NOMO-1 (cell line): Measurements from ENCODE around the gene DHX36.

Source experiments
- DNase-seq, 2 experiments: peaks; one replicate each; lab custom pipeline; 2025; ENCODE audit not compliant: unreplicated experiment in 2 of 2; lab: John Stamatoyannopoulos, UW

Gene DHX36

GRCh38 chr3:154227531-154227930, 96.8 kb downstream of the DHX36 start:
- no peak for DNase-seq

DNA sequence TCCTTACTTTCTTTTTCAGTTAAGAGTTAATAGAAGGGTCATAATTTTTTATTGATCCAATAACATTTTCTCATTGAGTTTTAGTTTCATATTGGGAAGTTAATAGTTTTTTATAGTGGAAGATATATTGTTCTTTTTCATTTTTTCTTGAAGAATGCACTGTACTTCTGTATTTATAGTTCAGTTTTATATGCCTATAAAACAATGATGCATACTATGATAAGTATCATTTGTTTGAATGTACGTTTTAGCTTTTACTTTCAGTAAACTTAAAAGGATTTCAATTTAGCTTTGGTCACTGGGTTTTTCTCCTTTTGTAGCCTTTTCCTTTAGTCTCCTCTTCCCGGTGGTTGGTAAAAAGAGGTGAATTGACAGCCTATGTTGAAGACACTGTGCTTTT, 98.8 kb downstream of the DHX36 start:
- no peak for DNase-seq

- no peak for DNase-seq
Measured at GRCh38 chr3:154224866-154225265, 99.4 kb downstream of the DHX36 start.

GRCh38 chr3:154224366-154224765, 99.9 kb downstream of the DHX36 start:
- DNase-seq: no peak

- DNase-seq: no peak
Measured at GRCh38 chr3:154223519-154223918, 100.8 kb downstream of the DHX36 start.
